GM12801 (cell line): ENCODE measurements around the gene DGKI.

Experiments used
- TF ChIP-seq, protein P1 (sequence below): IDR thresholded peaks from one replicate; pipeline ENCODE4 v1.5.1; 2011; ENCODE audit warnings: control low read depth; ENCODE audit not compliant: insufficient read length; ENCODE audit errors: extremely low read depth

Gene DGKI

GRCh38 chr7:137704723-137705122 lies 142.1 kb downstream of the DGKI start:
- TF ChIP-seq, protein P1, sequence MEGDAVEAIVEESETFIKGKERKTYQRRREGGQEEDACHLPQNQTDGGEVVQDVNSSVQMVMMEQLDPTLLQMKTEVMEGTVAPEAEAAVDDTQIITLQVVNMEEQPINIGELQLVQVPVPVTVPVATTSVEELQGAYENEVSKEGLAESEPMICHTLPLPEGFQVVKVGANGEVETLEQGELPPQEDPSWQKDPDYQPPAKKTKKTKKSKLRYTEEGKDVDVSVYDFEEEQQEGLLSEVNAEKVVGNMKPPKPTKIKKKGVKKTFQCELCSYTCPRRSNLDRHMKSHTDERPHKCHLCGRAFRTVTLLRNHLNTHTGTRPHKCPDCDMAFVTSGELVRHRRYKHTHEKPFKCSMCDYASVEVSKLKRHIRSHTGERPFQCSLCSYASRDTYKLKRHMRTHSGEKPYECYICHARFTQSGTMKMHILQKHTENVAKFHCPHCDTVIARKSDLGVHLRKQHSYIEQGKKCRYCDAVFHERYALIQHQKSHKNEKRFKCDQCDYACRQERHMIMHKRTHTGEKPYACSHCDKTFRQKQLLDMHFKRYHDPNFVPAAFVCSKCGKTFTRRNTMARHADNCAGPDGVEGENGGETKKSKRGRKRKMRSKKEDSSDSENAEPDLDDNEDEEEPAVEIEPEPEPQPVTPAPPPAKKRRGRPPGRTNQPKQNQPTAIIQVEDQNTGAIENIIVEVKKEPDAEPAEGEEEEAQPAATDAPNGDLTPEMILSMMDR = no peak

DNA sequence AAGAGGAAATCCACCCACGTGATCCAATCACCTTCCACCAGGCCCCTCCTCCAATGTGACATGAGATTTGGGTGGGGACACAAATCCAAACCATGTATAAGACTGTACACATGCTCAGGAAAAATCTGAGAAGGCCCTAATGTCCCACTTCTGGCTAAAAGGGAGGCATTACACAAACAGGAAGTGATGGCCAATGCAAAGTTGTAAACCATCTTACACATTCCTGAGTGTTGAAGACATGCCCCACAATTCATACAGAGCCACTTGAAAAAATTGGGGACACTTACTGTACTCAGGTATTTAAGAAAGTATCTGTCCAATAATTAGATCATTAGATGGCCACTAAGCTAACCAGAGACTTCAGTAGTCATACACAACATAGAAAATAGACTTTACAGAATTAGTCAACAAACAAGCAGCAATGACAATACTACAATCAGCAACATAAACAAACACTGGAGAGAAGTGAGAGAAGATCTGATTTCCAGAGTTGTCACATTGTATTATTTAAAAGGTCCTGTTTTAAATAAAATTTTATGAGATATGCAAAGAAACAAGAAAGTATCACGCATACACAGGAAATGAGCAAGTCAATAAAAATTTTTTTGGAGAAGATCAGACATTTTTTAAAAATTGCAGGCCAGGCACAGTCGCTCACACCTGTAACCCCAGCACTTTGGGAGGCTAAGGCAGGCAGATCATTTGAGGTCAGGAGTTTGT lies 143.3 kb downstream of the DGKI start:
- TF ChIP-seq, protein P1 = no peak

GRCh38 chr7:137696988-137697387 lies 149.8 kb downstream of the DGKI start:
- TF ChIP-seq, protein P1 = no peak

- TF ChIP-seq, protein P1 = no peak
Measured at GRCh38 chr7:137696376-137696775, 150.4 kb downstream of the DGKI start.

DNA sequence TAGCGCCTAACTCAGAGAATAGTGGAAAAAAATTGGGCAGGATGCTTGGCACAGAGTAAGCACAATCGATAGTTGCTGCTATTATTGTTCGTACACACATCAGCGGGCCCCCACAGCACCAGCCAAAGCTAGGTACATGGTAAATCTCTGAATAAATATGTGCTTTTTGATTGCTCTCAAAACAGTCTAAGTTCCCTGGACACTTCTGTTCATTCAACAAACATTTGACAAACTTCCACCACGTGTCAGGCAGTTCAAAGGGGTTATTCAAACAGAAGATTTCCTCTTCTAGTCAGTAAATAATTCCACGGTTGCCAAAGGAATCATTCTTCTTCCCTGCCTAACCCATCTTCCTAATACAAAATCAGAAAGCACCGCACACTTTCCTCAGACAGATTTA lies 150.8 kb downstream of the DGKI start:
- TF ChIP-seq, protein P1 = no peak

DNA sequence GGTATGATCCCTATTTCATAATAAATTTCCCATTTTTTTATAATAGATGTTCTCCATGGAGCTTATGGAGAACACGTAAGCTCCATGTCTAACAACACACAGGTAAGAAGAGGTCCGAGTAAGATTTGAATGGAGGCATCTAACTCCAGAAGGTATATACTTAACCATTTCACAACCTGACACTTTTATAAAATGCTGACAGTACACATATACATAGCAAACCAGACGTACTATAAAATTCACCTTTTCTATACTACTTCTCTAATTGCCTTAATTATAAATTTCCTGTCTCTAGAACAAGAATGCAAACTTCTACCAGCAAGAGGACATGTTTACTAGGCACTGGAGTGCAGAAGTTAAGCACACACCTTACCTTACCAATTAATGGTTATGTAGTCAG lies 151.3 kb downstream of the DGKI start:
- TF ChIP-seq, protein P1 = no peak

- TF ChIP-seq, protein P1 = no peak
Measured at GRCh38 chr7:137694405-137694804, 152.4 kb downstream of the DGKI start.
